Measurements from ENCODE around the gene SINHCAF.
"Not testable (repeated sequence)": the region's sequence is repeated elsewhere in the genome, so short reads cannot be mapped to it uniquely, and the experiment has no call there.

SINHCAF gene

DNA sequence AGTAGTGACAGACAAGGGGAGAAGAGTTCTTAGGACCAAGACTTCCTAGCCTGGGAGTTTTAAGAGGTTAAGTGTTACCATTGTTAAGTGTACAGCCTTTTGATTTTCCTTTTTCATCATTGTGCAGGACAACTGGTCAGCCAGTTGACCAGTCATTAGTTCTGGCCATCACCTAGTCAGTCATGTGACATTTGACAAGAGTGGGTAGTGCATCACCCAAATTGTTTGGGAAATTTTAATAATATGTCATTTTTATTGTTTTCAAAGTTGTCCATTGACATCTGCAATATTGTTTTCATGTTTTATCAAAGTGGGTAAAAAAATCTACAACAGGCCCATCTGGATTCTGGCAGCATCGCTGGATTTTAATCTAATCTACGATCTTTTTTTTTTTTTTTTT, 15.5 kb downstream of the SINHCAF start:
- no peak for DNase-seq (ENCODE audit: low read depth in 4 of 4, low spot score in 1 of 4)

DNA sequence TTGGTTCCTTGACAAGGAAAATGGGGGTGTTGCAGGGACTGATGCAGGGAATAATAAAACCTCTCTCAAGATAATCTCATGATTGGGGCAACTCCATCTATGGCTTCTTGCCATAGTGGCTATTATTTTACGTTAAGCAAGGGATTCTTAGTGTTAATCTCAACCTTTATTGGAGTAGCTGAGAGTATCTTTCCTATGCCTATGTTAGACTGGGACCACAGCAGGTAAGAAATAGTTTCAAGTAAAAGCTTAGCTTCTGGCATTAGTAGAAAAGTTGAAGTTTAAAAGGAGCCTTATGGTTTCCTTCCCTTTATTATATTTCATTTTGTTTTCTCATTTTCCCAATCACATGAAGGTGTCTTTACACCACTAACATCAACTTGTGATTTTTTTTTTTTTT, 16.7 kb downstream of the SINHCAF start:
- DNase-seq (ENCODE audit: low read depth in 4 of 4, low spot score in 1 of 4) = no peak

DNA sequence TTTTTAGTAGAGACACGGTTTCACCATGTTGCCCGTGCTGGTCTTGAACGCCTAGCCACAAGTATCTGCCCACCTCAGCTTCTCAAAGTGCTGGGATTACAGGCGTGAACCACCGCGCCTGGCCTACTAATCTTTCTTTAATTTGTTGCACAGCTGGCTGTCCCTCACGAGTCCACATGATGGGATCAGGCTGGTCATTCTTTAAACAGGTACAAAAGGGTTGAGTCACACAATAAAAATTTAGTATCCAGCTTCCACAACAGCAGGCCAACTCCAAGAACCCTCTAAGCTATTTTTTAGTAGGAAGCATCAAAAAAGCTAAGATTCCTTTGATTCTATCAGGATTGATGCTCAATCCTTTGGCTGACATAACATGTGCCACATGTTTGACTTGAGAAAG, 17.8 kb downstream of the SINHCAF start:
- DNase-seq (ENCODE audit: low read depth in 4 of 4, low spot score in 1 of 4) = no peak

- DNase-seq (ENCODE audit: low read depth in 4 of 4, low spot score in 1 of 4) = no peak
These were observed 19.1 kb downstream of the SINHCAF start for GRCh38 chr12:31306866-31307265.

- no peak for DNase-seq (ENCODE audit: low read depth in 4 of 4, low spot score in 1 of 4)
These were observed 22.5 kb downstream of the SINHCAF start for GRCh38 chr12:31303466-31303865.

GRCh38 chr12:31301311-31301710, 24.6 kb downstream of the SINHCAF start:
- DNase-seq (ENCODE audit: low read depth in 4 of 4, low spot score in 1 of 4) = no peak

DNA sequence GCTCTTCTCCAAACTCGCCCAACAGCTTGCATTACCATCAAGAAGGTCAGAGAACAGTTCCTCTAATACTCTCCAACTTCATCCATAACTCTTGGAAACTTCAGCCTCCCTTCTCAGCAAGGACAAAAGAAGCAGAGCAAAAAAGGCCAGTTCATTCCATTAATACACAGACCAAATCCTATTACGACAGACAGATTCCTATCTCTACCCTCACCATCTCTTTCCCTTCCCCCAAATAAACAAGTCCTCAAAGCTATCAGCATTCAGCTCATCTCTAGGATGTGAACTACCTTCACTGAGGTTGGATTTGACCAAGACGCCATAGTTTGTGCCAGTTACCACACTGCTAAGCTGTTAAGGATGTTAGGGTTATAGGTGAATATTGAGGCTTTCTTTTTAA, 25.2 kb downstream of the SINHCAF start:
- no peak for DNase-seq (ENCODE audit: low read depth in 4 of 4, low spot score in 1 of 4)

DNA sequence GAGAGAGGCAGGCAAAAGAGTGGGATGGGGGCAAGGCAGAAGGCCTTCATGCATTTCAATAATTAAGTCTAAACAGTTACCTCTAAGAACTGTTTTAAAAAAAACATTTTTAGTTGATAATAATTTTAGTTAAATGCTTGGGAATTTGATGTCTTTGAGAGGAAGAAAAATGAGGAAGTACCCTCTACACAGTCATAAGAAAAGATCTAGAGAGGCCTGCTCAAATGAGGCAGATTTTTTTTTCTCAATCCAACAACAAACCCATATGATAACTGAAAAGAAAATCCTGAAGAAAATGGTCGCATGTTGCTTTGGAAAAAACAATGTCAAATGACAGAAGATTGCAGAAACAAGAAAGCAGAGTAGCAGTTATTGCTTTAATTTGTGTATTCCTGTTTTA, 25.6 kb downstream of the SINHCAF start:
- no peak for DNase-seq (ENCODE audit: low read depth in 4 of 4, low spot score in 1 of 4)

DNA sequence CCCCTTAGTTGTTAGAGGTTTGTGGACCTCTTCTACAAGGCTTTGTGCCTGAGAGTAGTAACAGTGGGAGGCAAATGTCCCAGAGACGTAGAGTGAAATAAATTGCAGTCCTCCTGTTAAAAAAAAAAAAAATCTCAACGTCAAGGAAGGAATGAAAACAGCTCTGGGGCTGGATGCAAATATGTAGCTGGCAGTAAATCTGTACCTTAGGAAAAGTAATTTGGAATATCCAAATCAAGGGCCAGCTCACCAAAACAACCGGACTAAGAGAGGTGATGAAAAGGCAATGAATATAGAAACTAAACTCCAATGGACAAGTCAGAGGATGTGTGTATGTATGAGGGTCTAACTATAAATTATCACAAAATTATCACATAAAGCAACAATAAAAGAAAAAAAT, 27.0 kb downstream of the SINHCAF start:
- no peak for DNase-seq (ENCODE audit: low read depth in 4 of 4, low spot score in 1 of 4)

DNA sequence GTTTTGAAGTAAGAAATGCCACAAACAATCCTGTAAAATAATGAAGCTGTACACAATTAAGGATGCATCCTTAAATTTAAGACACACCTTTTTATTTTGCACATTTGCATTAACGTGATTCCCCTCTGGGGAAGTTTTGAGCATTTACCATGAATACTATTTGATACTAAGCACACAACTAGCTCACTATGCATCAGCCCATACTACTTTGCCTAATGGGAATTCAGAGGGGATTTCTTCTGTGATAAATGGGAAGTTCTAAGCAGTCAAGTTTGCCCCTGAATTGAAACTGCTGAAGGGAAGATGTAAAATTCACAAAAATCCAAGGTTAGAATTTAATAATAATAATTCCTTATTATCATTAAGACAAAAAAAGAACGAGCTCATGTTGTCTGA, 27.4 kb downstream of the SINHCAF start:
- no peak for DNase-seq (ENCODE audit: low read depth in 4 of 4, low spot score in 1 of 4)

DNA sequence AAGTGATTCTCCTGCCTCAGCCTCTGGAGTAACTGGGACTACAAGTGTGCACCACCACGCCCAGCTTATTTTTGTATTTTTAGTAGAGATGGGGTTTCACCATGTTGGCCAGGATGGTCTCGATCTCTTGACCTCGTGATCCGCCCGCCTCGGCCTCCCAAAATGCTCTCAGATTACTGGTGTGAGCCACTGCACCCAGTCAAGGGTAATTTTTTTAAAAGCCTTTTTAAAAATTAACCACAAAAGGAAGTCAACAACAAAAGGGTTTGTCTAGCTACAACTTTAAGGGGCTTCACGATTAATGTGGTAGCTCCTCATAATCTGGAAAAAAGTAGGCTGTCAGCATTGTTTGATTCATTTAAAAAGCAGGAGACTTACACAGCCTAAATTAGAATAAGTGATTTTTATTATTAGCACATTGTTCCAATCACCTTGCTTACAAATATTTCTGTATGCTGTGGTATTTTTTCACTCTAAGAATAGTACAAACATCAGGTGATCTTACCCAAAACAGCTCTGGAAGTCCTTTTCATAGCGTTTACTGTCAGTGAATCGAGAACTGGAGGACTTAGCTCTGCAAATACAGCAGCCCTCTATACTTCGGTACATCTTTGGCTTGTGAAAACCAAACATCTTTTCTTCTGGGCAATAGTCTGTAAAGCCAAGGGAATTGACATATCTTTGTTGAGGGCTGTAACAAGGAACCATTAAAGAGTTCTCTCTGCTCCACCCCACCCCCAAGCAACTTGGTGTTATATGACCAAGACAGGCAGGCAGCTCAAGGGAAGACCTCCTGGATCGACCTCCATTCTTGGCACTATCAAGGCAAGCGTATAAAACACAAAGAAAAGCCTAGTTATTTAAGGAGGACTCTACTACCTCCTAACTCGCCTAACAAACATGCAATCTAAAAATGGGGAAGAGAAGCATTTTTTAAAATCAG, 28.1 kb downstream of the SINHCAF start:
- no peak for DNase-seq (ENCODE audit: low read depth in 4 of 4, low spot score in 1 of 4)

- DNase-seq (ENCODE audit: low read depth in 4 of 4, low spot score in 1 of 4) = no peak
These were observed 36.5 kb downstream of the SINHCAF start for GRCh38 chr12:31289441-31289840.

DNA sequence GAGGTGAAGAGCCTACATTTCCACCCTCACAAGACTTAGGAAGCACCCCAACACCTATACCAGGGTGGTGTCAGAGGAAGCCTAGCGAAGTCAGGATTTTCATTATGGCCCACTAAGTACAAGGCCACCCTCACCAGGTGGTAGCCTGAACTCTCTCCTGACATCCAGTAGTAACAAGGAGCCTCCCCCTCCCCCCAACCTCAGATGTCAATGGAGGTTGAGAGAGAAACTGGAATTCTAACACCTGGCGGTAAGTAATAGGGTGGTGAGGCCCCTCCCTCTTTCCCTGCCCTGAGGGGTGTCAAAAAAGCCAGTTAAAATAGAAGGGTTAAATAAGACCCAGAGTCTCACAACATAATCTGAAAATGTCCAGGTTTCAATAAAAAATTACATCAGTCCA, 37.6 kb downstream of the SINHCAF start:
- DNase-seq (ENCODE audit: low read depth in 4 of 4, low spot score in 1 of 4) = no peak

- no peak for DNase-seq (ENCODE audit: low read depth in 4 of 4, low spot score in 1 of 4)
These were observed 45.8 kb downstream of the SINHCAF start for GRCh38 chr12:31280183-31280582.

- no peak for DNase-seq (ENCODE audit: low read depth in 4 of 4, low spot score in 1 of 4)
These were observed 46.5 kb downstream of the SINHCAF start for GRCh38 chr12:31279390-31279924.

DNA sequence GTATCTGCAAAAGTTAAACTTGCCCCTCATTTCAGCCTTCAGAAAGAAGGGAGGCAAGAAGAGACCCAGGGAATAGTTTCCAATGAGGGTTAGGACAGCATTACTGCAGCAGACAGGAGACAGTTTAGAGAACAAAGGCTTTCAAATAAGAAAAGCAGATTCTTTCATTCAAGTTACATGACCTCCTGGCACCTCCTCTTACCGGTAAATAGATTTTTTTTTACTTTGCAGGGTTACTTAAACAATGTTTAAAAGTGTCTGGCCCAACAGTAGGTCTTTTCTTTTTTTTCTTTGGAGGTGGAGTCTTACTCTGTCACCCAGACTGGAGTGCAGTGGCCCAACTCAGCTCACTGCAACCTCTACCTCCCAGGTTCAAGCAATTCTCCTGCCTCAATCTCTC, 47.1 kb downstream of the SINHCAF start:
- DNase-seq (ENCODE audit: low read depth in 4 of 4, low spot score in 1 of 4) = no peak

DNA sequence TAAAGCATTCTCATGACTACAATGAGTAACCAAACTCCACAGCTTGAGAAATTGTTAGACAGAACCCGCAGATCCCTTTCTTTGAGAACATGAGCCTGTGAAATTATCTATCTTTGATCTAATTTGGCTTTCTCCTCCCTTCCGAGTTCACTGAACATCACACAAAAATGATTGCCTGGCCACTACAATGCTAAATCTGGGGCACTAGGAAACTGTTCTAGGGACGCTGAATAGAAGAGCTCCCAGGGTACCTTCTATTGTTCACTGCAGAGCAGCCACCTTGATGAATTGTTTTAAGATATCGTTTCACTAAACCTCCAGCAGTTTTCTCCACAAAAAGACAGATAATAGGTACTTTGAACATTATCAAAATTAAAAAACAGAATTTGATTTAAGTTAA, 47.5 kb downstream of the SINHCAF start:
- no peak for DNase-seq (ENCODE audit: low read depth in 4 of 4, low spot score in 1 of 4)

DNA sequence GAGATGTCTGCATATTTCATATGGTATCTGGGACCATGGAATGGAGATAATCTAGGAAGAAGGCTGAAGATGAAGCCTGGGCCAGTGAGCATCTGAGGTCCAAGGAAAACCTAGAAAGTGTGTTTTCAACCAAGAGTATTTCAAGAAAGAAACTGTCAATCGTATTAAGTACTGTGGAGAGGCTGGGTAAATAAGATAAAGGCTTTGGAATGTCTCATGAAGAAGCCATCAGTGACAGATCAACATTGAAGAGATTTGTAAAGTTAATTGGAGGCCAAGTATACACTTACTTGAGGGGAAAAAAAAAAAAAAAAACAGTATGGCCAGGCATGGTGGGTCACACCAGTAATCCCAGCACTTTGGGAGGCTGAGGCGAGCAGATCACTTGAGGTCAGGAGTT, 48.9 kb downstream of the SINHCAF start:
- no peak for DNase-seq (ENCODE audit: low read depth in 4 of 4, low spot score in 1 of 4)

- DNase-seq (ENCODE audit: low read depth in 4 of 4, low spot score in 1 of 4) = no peak
These were observed 50.5 kb downstream of the SINHCAF start for GRCh38 chr12:31275491-31275890.

GRCh38 chr12:31274520-31275300, 51.2 kb downstream of the SINHCAF start:
- DNase-seq (ENCODE audit: low read depth in 4 of 4, low spot score in 1 of 4) = no peak

DNA sequence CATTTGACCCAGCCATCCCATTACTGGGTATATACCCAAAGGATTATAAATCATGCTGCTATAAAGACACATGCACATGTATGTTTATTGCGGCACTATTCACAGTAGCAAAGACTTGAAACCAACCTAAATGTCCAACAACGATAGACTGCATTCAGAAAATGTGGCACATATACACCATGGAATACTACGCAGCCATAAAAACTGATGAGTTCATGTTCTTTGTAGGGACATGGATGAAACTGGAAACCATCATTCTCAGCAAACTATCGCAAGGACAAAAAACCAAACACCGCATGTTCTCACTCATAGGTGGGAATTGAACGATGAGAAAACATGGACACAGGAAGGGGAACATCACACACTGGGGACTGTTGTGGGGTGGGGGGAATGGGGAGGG, 52.2 kb downstream of the SINHCAF start:
- DNase-seq (ENCODE audit: low read depth in 4 of 4, low spot score in 1 of 4) = not testable (repeated sequence)

- no peak for DNase-seq (ENCODE audit: low read depth in 4 of 4, low spot score in 1 of 4)
These were observed 53.2 kb downstream of the SINHCAF start for GRCh38 chr12:31272607-31273225.

Measured in stimulated activated CD4-positive, alpha-beta T cell treated with anti-CD3 and anti-CD28 coated beads, Interleukin-1b, Interleukin-23, amount 100 ng/mL, for 24 hours (primary cell).